GM18508 (cell line): ENCODE results near the gene SELENOT.
"Not testable (repeated sequence)": the region's sequence is repeated elsewhere in the genome, so short reads cannot be mapped to it uniquely, and the experiment has no call there.

Experiments used
- ATAC-seq: cut with Tn5 transposase; IDR thresholded peaks from one replicate; pipeline ENCODE4 v1.9.1; 2021; ENCODE audit warnings: moderate number of reproducible peaks; ENCODE audit not compliant: insufficient read depth, unreplicated experiment

The SELENOT gene

DNA sequence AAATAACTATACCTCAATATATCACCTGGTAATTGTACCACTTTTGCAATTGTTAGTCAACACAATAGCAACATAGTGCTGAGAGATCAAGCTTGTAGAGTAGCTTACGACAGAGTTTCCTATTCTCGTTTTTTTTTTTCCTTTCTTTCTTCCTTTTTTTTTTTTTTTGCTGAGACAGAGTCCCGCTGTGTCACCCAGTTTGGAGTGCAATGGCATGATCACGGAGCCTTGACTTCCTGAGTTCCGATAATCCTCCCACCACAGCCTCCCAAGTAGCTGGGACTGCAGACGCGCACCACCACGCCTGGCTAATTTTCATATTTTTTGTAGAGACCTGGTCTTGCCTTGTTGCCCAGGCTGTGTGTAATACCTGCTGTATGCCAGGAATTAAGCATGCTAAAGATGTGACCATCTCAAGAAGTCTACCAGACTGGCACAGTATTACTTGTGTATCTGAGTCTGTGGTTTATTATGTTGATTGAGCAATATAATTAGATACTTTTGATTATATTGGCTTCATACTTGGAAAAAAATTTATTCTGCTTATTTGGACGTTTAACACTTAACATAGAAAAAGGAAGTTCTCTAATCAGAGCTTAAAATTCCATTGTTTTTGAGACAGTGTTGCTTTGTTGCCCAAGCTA is 3.0 kb downstream of the SELENOT start:
- no peak for ATAC-seq

DNA sequence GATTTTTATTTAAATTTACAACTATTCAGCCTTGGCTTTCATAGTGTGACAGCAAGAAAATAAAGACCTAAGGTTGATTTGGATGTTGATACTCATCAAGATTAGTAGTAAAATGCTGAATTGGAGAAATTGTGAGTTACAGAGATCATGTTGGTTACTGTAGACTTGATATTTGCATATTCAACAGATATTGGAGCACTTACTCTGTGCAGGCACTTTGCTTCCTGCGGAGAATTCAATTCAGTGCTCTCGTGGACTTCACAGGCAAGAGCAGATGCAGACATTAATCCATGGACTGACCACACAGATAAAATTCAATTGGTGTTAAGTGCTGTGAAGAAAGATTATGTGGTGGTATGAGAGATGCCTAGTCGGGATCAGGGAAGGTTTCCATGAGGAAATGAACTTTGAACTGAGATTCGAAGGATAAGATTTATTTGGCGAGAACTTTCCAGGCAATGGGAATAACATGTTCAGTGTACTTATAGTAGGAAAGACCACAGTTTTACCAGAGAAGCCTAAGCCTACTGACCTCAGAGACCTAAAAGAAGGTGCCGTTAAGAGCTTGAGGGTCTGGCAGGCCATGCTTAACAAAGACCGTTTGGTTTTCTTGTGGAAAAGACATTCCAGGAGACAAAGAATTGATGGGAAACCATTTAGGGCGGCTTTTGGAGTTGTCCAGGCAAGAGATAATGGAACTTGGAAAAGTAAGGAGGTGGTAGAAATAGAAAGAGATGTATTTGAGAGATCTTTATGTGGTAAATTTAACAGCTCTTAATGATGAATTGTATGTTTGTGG is 4.3 kb downstream of the SELENOT start:
- no peak for ATAC-seq

- ATAC-seq: no peak
Observed at GRCh38 chr3:150609988-150610387, 6.9 kb downstream of the SELENOT start.

- no peak for ATAC-seq
Observed at GRCh38 chr3:150610785-150611184, 7.7 kb downstream of the SELENOT start.

DNA sequence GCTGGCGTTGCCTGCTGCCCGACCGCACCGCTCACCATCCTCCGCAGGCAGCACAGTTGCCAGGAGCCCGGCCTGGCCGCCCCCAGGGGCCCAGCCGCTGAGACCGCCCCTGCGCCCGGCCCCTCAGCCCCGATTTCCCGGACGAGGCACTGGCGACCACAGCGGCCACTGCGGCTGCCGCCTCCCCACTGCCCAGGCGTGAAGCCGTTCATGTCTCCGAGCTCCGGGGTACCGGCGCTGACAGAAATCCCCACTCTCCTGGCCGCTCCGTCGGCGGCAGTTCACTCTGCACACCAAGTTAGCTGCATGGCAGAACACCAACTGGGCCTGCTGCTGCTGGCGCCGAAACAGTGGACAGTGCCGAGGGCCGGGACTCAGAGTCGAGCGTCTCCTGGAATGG is 8.5 kb downstream of the SELENOT start:
- ATAC-seq: no peak

- ATAC-seq: no peak
Observed at GRCh38 chr3:150612494-150612893, 9.4 kb downstream of the SELENOT start.

GRCh38 chr3:150613034-150613433 is 9.9 kb downstream of the SELENOT start:
- ATAC-seq: no peak

DNA sequence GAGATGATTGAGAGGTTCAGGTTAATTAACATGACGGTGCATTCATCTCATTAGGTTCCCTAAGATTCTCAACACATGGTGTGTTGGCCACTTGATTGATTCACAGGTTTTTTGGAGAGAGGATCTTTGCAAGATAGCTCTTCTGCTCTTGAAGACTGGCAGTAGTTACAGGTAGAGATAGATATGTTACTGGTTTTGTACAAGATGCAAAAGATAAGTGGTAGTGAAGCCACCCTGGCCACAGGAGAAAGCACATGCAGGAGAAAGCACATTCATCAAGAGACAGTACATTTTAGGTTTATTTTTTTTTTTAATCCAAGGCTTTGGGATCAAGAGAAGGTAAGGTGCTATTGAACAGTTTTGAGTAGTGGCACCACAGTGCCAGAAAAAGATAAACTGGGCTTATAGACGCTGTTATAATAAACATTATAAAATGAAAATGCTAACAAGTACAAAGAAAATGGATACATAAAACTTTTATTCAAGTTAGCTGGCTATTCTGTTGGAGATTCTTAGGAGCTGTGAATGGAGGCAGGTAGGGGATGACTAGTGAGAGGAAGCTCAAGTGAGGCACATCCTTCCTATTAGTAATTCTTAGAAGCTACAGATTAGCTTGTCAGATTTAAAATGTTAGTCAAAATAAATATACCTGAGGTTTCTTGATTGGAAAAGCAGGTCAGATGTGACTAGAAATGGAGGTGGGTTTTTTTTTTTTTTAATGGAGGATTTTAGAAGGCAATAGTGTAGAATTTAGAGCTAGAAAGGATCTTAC is 10.8 kb downstream of the SELENOT start:
- no peak for ATAC-seq

GRCh38 chr3:150620002-150620689 is 17.0 kb downstream of the SELENOT start:
- ATAC-seq: no peak

DNA sequence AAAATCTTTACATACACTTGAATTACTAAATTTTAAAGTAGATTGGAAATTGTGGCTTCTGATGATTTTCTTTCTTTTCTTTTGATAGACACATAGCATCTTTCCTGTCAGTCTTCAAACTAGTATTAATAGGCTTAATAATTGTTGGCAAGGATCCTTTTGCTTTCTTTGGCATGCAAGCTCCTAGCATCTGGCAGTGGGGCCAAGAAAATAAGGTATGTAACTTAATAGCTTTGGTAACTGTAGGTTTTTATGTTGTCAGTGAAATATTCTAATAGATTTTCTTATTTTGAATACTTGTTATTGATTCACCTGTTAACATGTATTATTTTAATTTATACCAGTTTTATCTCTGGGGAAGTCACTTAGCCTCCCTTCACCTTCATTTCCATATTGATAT is 19.8 kb downstream of the SELENOT start:
- not testable (repeated sequence) for ATAC-seq

- no peak for ATAC-seq
Observed at GRCh38 chr3:150623945-150624344, 20.8 kb downstream of the SELENOT start.

DNA sequence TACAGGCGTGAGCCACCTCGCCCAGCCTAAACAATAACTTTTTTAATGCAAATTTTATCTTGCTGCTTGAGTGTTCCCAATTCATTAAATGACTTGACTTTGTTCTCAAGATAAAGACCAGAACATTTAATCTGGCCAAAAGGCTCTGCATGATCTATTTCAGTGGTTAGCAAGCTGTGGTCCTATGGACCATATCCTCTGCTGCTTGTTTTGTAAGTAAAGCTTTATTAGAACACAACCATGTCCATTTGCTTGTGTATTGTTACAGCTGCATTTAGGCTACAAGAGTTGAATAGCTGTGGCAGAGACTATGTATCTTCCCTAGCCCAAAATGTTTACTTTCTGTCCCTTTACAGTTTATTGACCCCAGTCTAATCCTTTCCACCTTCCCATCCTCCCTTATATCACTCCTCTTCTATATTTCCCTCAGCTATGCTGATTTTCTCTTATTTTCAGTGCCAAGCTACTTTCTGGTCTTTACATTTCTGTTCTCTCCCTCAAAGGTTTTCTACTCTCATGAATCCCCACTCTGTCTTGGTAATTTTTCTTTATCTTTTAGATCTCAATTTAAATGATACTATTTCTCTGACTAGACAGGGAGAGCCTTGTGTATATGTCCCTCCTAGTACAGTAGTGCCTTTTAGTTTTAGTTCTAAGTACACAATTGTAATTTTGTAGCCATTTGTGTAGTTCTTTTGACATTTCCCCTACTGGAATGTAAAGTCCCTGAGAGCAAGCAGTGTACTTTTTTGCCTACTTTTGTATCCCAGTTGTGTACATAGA is 23.2 kb downstream of the SELENOT start:
- no peak for ATAC-seq

DNA sequence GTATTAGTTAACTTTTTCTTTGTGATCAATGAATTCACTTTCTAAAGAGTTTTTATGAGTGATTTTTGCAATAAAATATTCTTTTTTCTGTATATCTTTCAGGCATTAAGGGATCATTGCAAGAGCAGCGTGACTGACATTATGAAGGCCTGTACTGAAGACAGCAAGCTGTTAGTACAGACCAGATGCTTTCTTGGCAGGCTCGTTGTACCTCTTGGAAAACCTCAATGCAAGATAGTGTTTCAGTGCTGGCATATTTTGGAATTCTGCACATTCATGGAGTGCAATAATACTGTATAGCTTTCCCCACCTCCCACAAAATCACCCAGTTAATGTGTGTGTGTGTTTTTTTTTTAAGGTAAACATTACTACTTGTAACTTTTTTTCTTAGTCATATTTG is 24.4 kb downstream of the SELENOT start:
- ATAC-seq: no peak

DNA sequence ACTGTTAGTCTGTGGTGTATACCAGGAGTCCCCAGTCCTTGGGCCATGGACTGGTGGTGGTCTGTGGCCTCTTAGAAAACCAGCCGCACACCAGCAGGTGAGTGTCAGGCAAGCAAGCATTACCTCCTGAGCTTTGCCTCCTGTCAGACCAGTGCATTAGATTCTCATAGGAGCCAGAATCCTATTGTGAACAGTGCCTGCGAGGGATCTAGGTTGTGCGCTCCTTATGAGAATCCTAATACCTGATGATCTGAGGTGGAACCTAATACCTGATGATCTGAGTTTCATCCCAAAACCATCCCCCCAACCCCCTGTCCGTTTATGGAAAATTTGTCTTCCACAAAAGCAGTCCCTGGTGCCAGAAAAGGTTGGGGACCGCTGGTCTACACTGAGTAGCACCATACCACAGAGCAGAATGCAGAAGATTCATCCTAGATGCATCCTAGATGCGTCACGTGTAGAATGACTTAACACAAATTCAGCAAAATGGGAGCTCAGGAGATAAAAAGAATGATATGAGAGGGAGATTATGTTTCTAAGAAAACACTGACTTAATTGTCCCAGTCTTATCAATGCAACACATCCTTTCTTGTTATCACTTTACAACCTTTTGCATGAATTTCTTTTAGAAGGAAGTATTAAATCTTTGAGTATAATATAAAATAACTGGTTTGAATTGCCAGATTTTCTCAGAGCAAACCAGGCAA is 28.5 kb downstream of the SELENOT start:
- no peak for ATAC-seq

- no peak for ATAC-seq
Observed at GRCh38 chr3:150635076-150635475, 32.0 kb downstream of the SELENOT start.

DNA sequence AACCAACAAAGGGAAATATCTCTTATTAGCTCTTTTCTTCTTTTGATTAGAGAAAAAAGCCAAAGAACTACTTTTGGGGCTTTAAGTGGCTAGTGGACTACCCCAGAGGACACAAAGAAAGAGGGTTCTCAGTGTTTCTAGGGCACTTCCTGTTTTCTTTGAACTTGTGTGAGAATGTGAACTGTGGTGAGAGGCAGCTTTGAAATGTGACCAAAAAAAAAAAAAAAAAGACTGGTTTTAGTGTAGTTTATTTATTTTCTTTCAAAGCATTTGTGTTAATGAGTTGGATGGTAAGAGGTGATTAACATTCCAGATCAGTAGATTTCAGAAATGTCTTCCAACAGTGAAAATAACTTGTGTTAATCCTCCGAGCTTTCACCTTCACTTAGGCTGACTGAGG is 32.4 kb downstream of the SELENOT start:
- no peak for ATAC-seq

GRCh38 chr3:150636258-150636657 is 33.1 kb downstream of the SELENOT start:
- ATAC-seq: no peak

GRCh38 chr3:150639262-150639661 is 36.1 kb downstream of the SELENOT start:
- ATAC-seq: no peak

DNA sequence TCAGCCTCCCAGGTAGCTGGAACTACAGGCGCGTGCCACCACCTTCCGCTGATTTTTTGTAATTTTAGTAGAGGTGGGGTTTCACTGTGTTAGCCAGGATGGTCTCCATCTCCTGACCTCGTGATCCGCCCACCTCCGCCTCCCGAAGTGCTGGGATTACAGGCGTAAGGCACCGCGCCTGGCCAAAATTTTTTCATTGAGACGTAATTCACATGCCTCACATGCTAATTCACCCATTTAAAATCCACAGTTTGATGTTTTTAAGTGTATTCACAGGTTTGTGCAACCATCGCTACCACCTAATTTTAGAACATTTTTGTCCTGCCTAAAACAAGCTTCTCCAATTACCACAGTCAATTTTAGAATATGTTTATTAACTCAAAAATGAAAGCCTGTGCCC is 37.1 kb downstream of the SELENOT start:
- no peak for ATAC-seq
